Measurements from ENCODE around the gene MAP7D3. TPM values are rescaled to one million over a fixed set of nuclear protein-coding genes. Genes with fewer than 3 reads are reported as not detected.

MAP7D3 gene
- total and polyA plus RNA-seq, 2 of the 4 experiments (the other 2 are of a cell fraction), result 10.0 to 23.8 TPM

GRCh38 chrX:136199365-136199764, 51.8 kb downstream of the MAP7D3 start:
- intact Hi-C loops (cut with micrococcal nuclease) (no loop called here), dilution Hi-C loops (cut with HindIII; ENCODE audit: low sequenced_read_pairs, unreplicated experiment) (no loop called here), in situ Hi-C loops (cut with MboI; ENCODE audit: low sequenced_read_pairs) (no loop called here)
- H3K4me2 ChIP-seq (ENCODE audit: low read depth, low read length), result peak overlapping the region; percentile 10; the same call in 1 of the 2 replicates
- no peak overlapping the region; the same call in 1 of the 2 replicates for H3K27ac ChIP-seq (ENCODE audit: insufficient read depth, low read length)
- H3K9me1 ChIP-seq (ENCODE audit: insufficient read depth, low read length), result no peaks in the 10 kb centered on the region
- H2BK120ac ChIP-seq (ENCODE audit: low read depth, low read length), result no peak overlapping the region
- H2AFZ ChIP-seq (replicated peaks; ENCODE audit: low read length, poor library complexity), result no peak overlapping the region
- no peaks in the 10 kb centered on the region for H3K36me3 ChIP-seq (ENCODE audit: control insufficient read depth, insufficient read depth, low read length)
- no peak overlapping the region for H3K14ac ChIP-seq (replicated peaks; ENCODE audit: low read depth, low read length)
- no peak overlapping the region for H2BK20ac ChIP-seq (ENCODE audit: low read depth, low read length)
- no peak overlapping the region for H4K91ac ChIP-seq (ENCODE audit: insufficient read depth, low read depth, low read length)
- no peak overlapping the region for H3K23ac ChIP-seq (ENCODE audit: low read depth, low read length)
- peak; percentile 69 for DNase-seq
- peaks cover 3% of the 10 kb centered on the region; the same call in 1 of the 2 replicates for H3K27me3 ChIP-seq (ENCODE audit: control insufficient read depth, insufficient read depth, low read length)
- ATAC-seq (ENCODE audit: low read depth), result no peak
- no peaks in the 10 kb centered on the region for H3K9me3 ChIP-seq (ENCODE audit: control insufficient read depth, insufficient read depth, low read length)
- H2BK15ac ChIP-seq (ENCODE audit: low read depth, low read length), result no peak overlapping the region
- no peak overlapping the region for H4K8ac ChIP-seq (ENCODE audit: low read depth in 2 of 2, low read length in 2 of 2)
- no CpG with 5 or more reads among the region's 4 CpGs for WGBS, 2 experiments (ENCODE audit: extremely low coverage in 2 of 2, insufficient read length in 1 of 2)
- no peak overlapping the region for H3K9ac ChIP-seq (ENCODE audit: low read depth, low read length)
- H2AK5ac ChIP-seq (ENCODE audit: low read depth, low read length), result no peak overlapping the region
- peaks cover 9% of the 10 kb centered on the region for H3K4me1 ChIP-seq (ENCODE audit: control insufficient read depth, insufficient read depth, low read length)
- BruUV-seq (replicated peaks), result no TSS peak
- H3K56ac ChIP-seq (ENCODE audit: extremely low read depth, insufficient read depth, low read length), result no peak overlapping the region
- no peak overlapping the region for H3K18ac ChIP-seq (ENCODE audit: low read depth, low read length)
- H3K79me1 ChIP-seq (ENCODE audit: low read depth in 1 of 2, low read length in 2 of 2), result peaks cover 1 to 7% of the 10 kb centered on the region in 2 experiments; a peak in 2 of 4 replicates
- H4K5ac ChIP-seq (ENCODE audit: low read depth, low read length), result no peak overlapping the region
- no peak overlapping the region for H2AK9ac ChIP-seq (replicated peaks; ENCODE audit: low read depth, low read length, poor library complexity)
- CTCF ChIA-PET, result interaction anchor here (1.3 kb wide), 2 partner anchors 29 to 171 kb away, joined by 3 read pairs; no protein-coding TSS in a partner anchor
- POLR2A ChIA-PET (ENCODE audit: unreplicated experiment), result no interaction called here
- no peak overlapping the region for H3K4ac ChIP-seq (ENCODE audit: low read depth, low read length)
- TF ChIP-seq CHD1 (IDR thresholded peaks at IDR 0.05; ENCODE audit: low read depth, low read length), result no peak
- peak; percentile 35; the same call in 1 of the 2 replicates for TF ChIP-seq CEBPB (IDR thresholded peaks at IDR 0.05; ENCODE audit: low read depth, low read length)
- no peak overlapping the region for H3K4me3 ChIP-seq (ENCODE audit: insufficient read depth, low read depth, low read length)
- peak overlapping the region; percentile 48 for H2BK5ac ChIP-seq (ENCODE audit: low read depth, low read length, poor library complexity, severe bottlenecking)
- no peaks in the 10 kb centered on the region for H4K20me1 ChIP-seq (ENCODE audit: insufficient read depth, low read length)
